IMR-90 (cell line): ENCODE data around the gene CCDC83. TPM values are rescaled to one million over a fixed set of nuclear protein-coding genes. Genes with fewer than 3 reads are reported as not detected.
A peak's percentile ranks its signal among the peaks of the same experiment; 100 is the strongest.

Experiments used
- ATAC-seq: fragments of 200-7000 bp; cut with Tn5 transposase; 2 replicates; pipeline ENCODE4 v1.9.1; 2020; ENCODE audit warnings: low read depth, mild to moderate bottlenecking, moderate library complexity
- BruUV-seq: library from RNA; stranded (reverse); fragments of 400-500 nt; replicated peaks from 2 replicates; lab custom pipeline; 2021; lab: Mats Ljungman, UMichigan
- CTCF ChIA-PET: fragments of 300-600 bp; formaldehyde crosslinking; extraction: SDS; loops from one replicate; lab custom pipeline; 2021; ENCODE audit warnings: antibody characterized with exemption; lab: Yijun Ruan, JAX
- POLR2A ChIA-PET: fragments of 300-600 bp; sonication (Branson Sonifier 250); formaldehyde crosslinking; loops from one replicate; lab custom pipeline; 2022; ENCODE audit warnings: antibody characterized with exemption; ENCODE audit not compliant: unreplicated experiment; lab: Charles Lee
- DNase-seq: peaks from one replicate; pipeline ENCODE4 v3.0.0; 2013
- H2AFZ ChIP-seq: replicated peaks from 2 replicates; pipeline ENCODE3; 2013; ENCODE audit warnings: low read length, mild to moderate bottlenecking; ENCODE audit not compliant: poor library complexity
- H2AK5ac ChIP-seq: 2 replicates; pipeline ENCODE4 v1.6.1; 2013; ENCODE audit warnings: low read depth, low read length, inconsistent platforms
- H2AK9ac ChIP-seq: replicated peaks from 2 replicates; pipeline ENCODE3; 2013; ENCODE audit warnings: mild to moderate bottlenecking, low read depth, low read length, moderate library complexity; ENCODE audit not compliant: poor library complexity
- H2BK120ac ChIP-seq: 2 replicates; pipeline ENCODE4 v1.6.1; 2013; ENCODE audit warnings: low read depth, low read length, inconsistent platforms
- H2BK15ac ChIP-seq: 3 replicates; pipeline ENCODE4 v1.6.1; 2013; ENCODE audit warnings: low read depth, low read length, inconsistent platforms
- H2BK20ac ChIP-seq: 2 replicates; pipeline ENCODE4 v1.6.1; 2013; ENCODE audit warnings: low read depth, mild to moderate bottlenecking, inconsistent platforms, low read length, moderate library complexity
- H2BK5ac ChIP-seq: 2 replicates; pipeline ENCODE4 v1.6.1; 2013; ENCODE audit warnings: mild to moderate bottlenecking, low read depth, low read length, inconsistent platforms; ENCODE audit not compliant: poor library complexity, severe bottlenecking
- H3K14ac ChIP-seq: replicated peaks from 2 replicates; pipeline ENCODE4 v1.6.1; 2013; ENCODE audit warnings: low read depth, low read length, inconsistent platforms
- H3K18ac ChIP-seq: 2 replicates; pipeline ENCODE4 v1.6.1; 2013; ENCODE audit warnings: low read depth, low read length, control low read depth
- H3K23ac ChIP-seq: 2 replicates; pipeline ENCODE4 v1.6.1; 2013; ENCODE audit warnings: low read depth, low read length, inconsistent platforms
- H3K27ac ChIP-seq: 2 replicates; pipeline ENCODE4 v1.5.1; 2013; ENCODE audit warnings: mild to moderate bottlenecking, control low read depth, low read length; ENCODE audit not compliant: insufficient read depth
- H3K27me3 ChIP-seq: 2 replicates; pipeline ENCODE4 v1.6.1; 2013; ENCODE audit warnings: low read length; ENCODE audit not compliant: control insufficient read depth, insufficient read depth
- H3K36me3 ChIP-seq: 2 replicates; pipeline ENCODE4 v1.6.1; 2013; ENCODE audit warnings: low read length, mixed read lengths; ENCODE audit not compliant: control insufficient read depth, insufficient read depth
- H3K4ac ChIP-seq: 2 replicates; pipeline ENCODE4 v1.6.1; 2013; ENCODE audit warnings: low read depth, low read length, inconsistent platforms
- H3K4me1 ChIP-seq: 2 replicates; pipeline ENCODE4 v1.6.1; 2013; ENCODE audit warnings: low read length, mixed read lengths; ENCODE audit not compliant: control insufficient read depth, insufficient read depth
- H3K4me2 ChIP-seq: 2 replicates; pipeline ENCODE4 v1.6.1; 2013; ENCODE audit warnings: low read depth, mild to moderate bottlenecking, control low read depth, low read length, moderate library complexity
- H3K4me3 ChIP-seq: 2 replicates; pipeline ENCODE4 v1.5.1; 2013; ENCODE audit warnings: low read depth, mild to moderate bottlenecking, control low read depth, low read length, moderate library complexity; ENCODE audit not compliant: insufficient read depth
- H3K56ac ChIP-seq: 2 replicates; pipeline ENCODE4 v1.6.1; 2013; ENCODE audit warnings: low read length, inconsistent platforms; ENCODE audit not compliant: insufficient read depth; ENCODE audit errors: extremely low read depth
- H3K79me1 ChIP-seq, 2 experiments: 2 replicates each; pipeline ENCODE4 v1.6.1; 2013; ENCODE audit warnings: low read length in 2 of 2, inconsistent platforms in 1 of 2, low read depth in 1 of 2
- H3K9ac ChIP-seq: 2 replicates; pipeline ENCODE4 v1.6.1; 2013; ENCODE audit warnings: low read depth, low read length, control low read depth
- H3K9me1 ChIP-seq: 2 replicates; pipeline ENCODE4 v1.6.1; 2013; ENCODE audit warnings: low read length, inconsistent platforms; ENCODE audit not compliant: insufficient read depth
- H3K9me3 ChIP-seq: 2 replicates; pipeline ENCODE4 v1.6.1; 2013; ENCODE audit warnings: low read length; ENCODE audit not compliant: control insufficient read depth, insufficient read depth
- H4K20me1 ChIP-seq: 2 replicates; pipeline ENCODE4 v1.6.1; 2013; ENCODE audit warnings: low read length, inconsistent platforms; ENCODE audit not compliant: insufficient read depth
- H4K5ac ChIP-seq: 2 replicates; pipeline ENCODE4 v1.6.1; 2013; ENCODE audit warnings: mild to moderate bottlenecking, low read depth, low read length, control low read depth
- H4K8ac ChIP-seq, 2 experiments: 2 replicates each; pipeline ENCODE4 v1.6.1; 2013; ENCODE audit warnings: low read depth in 2 of 2, low read length in 2 of 2, control low read depth in 1 of 2, inconsistent platforms in 1 of 2
- H4K91ac ChIP-seq: 2 replicates; pipeline ENCODE4 v1.6.1; 2013; ENCODE audit warnings: low read depth, low read length, inconsistent platforms; ENCODE audit not compliant: insufficient read depth
- BHLHE40 ChIP-seq: fragments of 150-350 bp; IDR thresholded peaks from 2 replicates; pipeline ENCODE4 v1.6.1; 2016; ENCODE audit warnings: mild to moderate bottlenecking, low read depth, low read length
- CEBPB ChIP-seq: IDR thresholded peaks from 2 replicates; pipeline ENCODE4 v1.6.1; 2012; ENCODE audit warnings: low read depth, low read length, improper control_type of control experiment
- CHD1 ChIP-seq: IDR thresholded peaks from 2 replicates; pipeline ENCODE4 v1.6.1; 2012; ENCODE audit warnings: low read depth, low read length, improper control_type of control experiment
- FOS ChIP-seq: fragments of 150-350 bp; IDR thresholded peaks from 2 replicates; pipeline ENCODE4 v1.6.1; 2016; ENCODE audit warnings: low read depth, low read length
- MAFK ChIP-seq: IDR thresholded peaks from 2 replicates; pipeline ENCODE4 v1.6.1; 2012; ENCODE audit warnings: low read depth, low read length, improper control_type of control experiment
- MAZ ChIP-seq: IDR thresholded peaks from 2 replicates; pipeline ENCODE4 v1.6.1; 2012; ENCODE audit warnings: low read depth, mild to moderate bottlenecking, low read length, improper control_type of control experiment, moderate library complexity, borderline replicate concordance
- MXI1 ChIP-seq: IDR thresholded peaks from 2 replicates; pipeline ENCODE4 v1.6.1; 2012; ENCODE audit warnings: low read depth, mild to moderate bottlenecking, low read length, moderate library complexity, borderline replicate concordance
- POLR2A ChIP-seq: IDR thresholded peaks from 2 replicates; pipeline ENCODE4 v1.6.1; 2012; ENCODE audit warnings: mild to moderate bottlenecking, low read depth, low read length
- RAD21 ChIP-seq: IDR thresholded peaks from 2 replicates; pipeline ENCODE4 v1.6.1; 2012; ENCODE audit warnings: low read length, improper control_type of control experiment
- RFX5 ChIP-seq: IDR thresholded peaks from 2 replicates; pipeline ENCODE4 v1.8.0; 2012; ENCODE audit warnings: low read depth, mild to moderate bottlenecking, low read length, moderate library complexity
- SMC3 ChIP-seq: fragments of 150-350 bp; IDR thresholded peaks from 2 replicates; pipeline ENCODE4 v1.6.1; 2016; ENCODE audit warnings: low read depth, mild to moderate bottlenecking, antibody characterized with exemption, low read length, moderate library complexity
- WGBS, 2 experiments: methylation state at CpG; one replicate each; pipeline versions ENCODE4 v1.1.5 to v1.1.7; 2013; ENCODE audit warnings: missing lambda C conversion rate in 2 of 2; ENCODE audit not compliant: insufficient read length in 1 of 2; ENCODE audit errors: extremely low coverage in 2 of 2; 5-methylcytosine and 5-hydroxymethylcytosine counted together
- dilution Hi-C: fragments of 300-500 bp; cut with HindIII; formaldehyde crosslinking; loops from one replicate; pipeline ENCODE4 v1.14.3; 2018; ENCODE audit warnings: low sequenced_read_pairs; ENCODE audit not compliant: unreplicated experiment
- in situ Hi-C: fragments of 300-500 bp; cut with MboI; formaldehyde crosslinking; loops from 3 replicates; pipeline ENCODE4 v1.14.3; 2019; ENCODE audit warnings: low sequenced_read_pairs, inconsistent platforms, mixed read lengths
- intact Hi-C: fragments of 100-400 bp; cut with micrococcal nuclease; formaldehyde crosslinking; loops from 2 replicates; pipeline ENCODE4 v1.10.0; 2022
- polyA plus RNA-seq, 3 experiments: library from polyadenylated mRNA; depleted of rRNA; stranded (reverse); fragments of >200 nt; gene quantifications; 2 replicates each; pipeline ENCODE4 v1.2.3, GENCODE V29; 2012; ENCODE audit warnings: low replicate concordance in 1 of 3
- total RNA-seq: library from RNA; depleted of rRNA; stranded (reverse); fragments of >200 nt; gene quantifications from 2 replicates; pipeline ENCODE4 v1.2.3, GENCODE V29; 2012
- TF ChIP-seq, protein P1 (sequence below): conservative IDR thresholded peaks from 2 replicates; pipeline ENCODE4 v1.5.1; 2012; ENCODE audit warnings: mild to moderate bottlenecking, low read depth, low read length, improper control_type of control experiment
- TF ChIP-seq, protein P2 (sequence below): fragments of 150-350 bp; IDR thresholded peaks from 2 replicates; pipeline ENCODE4 v1.6.1; 2016; ENCODE audit warnings: low read depth, mild to moderate bottlenecking, low read length, moderate library complexity, borderline replicate concordance

Gene CCDC83
- total and polyA plus RNA-seq, 2 of the 4 experiments (the other 2 are of a cell fraction), result not detected

DNA sequence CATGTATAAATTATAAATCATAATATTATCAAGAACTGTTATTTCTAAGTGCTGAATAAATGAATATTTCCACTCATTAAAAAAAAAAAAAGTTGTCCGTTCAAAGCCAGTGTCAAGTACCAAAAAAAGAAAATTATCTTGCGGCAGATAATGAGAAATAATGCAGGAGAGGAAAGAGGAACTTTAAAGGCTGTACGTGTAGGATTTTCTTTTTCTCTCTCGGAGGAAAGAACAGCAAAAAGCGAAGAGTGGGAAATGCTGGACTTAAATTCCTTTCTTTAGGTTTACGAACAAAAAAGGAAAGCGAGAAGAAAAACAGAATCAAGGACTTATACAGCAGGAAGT is 999 bp upstream of the CCDC83 start:
- ChIA-PET POLR2A (no interaction called here), CTCF (interaction anchor here (0.6 to 1.5 kb wide), 11 partner anchors 11 to 440 kb away, joined by 3 to 7 read pairs (median 3); partner anchors contain the start of gene PICALM)
- Histone ChIP-seq H2AFZ (peak overlapping the region; percentile 92), H3K14ac (peak overlapping the region; percentile 97), H4K20me1 (no peaks in the 10 kb centered on the region), H2BK120ac (peak overlapping the region; percentile 97), H4K91ac (peak overlapping the region; percentile 97; the same call in 1 of the 2 replicates), H2BK15ac (peak overlapping the region; percentile 98; the same call in 1 of the 3 replicates), H3K23ac (peak overlapping the region; percentile 98), H4K8ac (peak overlapping the region; percentile 91 to 97), H3K9me3 (no peaks in the 10 kb centered on the region), H3K27me3 (no peaks in the 10 kb centered on the region), H3K9ac (peak overlapping the region; percentile 94), H2BK20ac (peak overlapping the region; percentile 83; the same call in 1 of the 2 replicates), H2BK5ac (peak overlapping the region; percentile 93), H3K9me1 (peaks cover 3% of the 10 kb centered on the region), H3K4ac (peak overlapping the region; percentile 93; the same call in 1 of the 2 replicates), H2AK5ac (no peak overlapping the region), H3K79me1 (peaks cover 3 to 6% of the 10 kb centered on the region in 2 experiments; a peak in 2 of 4 replicates), H3K36me3 (no peaks in the 10 kb centered on the region), H3K4me2 (peak overlapping the region; percentile 97), H4K5ac (peak overlapping the region; percentile 95; the same call in 1 of the 2 replicates), H3K18ac (peak overlapping the region; percentile 97), H3K4me3 (peak overlapping the region; percentile 90), H2AK9ac (peak overlapping the region; percentile 80), H3K27ac (peak overlapping the region; percentile 98), H3K4me1 (peaks cover 7% of the 10 kb centered on the region), H3K56ac (peak overlapping the region; percentile 84)
- in situ Hi-C loops, result no loop called here
- DNase-seq, result no peak
- no CpG with 5 or more reads among the region's 7 CpGs for whole genome bisulfite sequencing, 2 experiments
- intact Hi-C loops, result loop anchor here (1.0 to 10.0 kb wide), 6 partner anchors 87 to 365 kb away; partner anchors contain the start of gene PICALM
- TSS peak; percentile 80 for BruUV-seq
- ATAC-seq, result no peak
- dilution Hi-C loops, result no loop called here
- TF ChIP-seq MAZ, result no peak
- TF ChIP-seq FOS, result no peak
- no peak for TF ChIP-seq POLR2A
- TF ChIP-seq, protein P1, sequence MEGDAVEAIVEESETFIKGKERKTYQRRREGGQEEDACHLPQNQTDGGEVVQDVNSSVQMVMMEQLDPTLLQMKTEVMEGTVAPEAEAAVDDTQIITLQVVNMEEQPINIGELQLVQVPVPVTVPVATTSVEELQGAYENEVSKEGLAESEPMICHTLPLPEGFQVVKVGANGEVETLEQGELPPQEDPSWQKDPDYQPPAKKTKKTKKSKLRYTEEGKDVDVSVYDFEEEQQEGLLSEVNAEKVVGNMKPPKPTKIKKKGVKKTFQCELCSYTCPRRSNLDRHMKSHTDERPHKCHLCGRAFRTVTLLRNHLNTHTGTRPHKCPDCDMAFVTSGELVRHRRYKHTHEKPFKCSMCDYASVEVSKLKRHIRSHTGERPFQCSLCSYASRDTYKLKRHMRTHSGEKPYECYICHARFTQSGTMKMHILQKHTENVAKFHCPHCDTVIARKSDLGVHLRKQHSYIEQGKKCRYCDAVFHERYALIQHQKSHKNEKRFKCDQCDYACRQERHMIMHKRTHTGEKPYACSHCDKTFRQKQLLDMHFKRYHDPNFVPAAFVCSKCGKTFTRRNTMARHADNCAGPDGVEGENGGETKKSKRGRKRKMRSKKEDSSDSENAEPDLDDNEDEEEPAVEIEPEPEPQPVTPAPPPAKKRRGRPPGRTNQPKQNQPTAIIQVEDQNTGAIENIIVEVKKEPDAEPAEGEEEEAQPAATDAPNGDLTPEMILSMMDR, result no peak
- TF ChIP-seq RAD21, result no peak
- no peak for TF ChIP-seq MAFK
- TF ChIP-seq CHD1, result no peak
- TF ChIP-seq BHLHE40, result no peak
- no peak for TF ChIP-seq CEBPB
- TF ChIP-seq MXI1, result no peak
- TF ChIP-seq, protein P2, sequence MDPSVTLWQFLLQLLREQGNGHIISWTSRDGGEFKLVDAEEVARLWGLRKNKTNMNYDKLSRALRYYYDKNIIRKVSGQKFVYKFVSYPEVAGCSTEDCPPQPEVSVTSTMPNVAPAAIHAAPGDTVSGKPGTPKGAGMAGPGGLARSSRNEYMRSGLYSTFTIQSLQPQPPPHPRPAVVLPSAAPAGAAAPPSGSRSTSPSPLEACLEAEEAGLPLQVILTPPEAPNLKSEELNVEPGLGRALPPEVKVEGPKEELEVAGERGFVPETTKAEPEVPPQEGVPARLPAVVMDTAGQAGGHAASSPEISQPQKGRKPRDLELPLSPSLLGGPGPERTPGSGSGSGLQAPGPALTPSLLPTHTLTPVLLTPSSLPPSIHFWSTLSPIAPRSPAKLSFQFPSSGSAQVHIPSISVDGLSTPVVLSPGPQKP, result no peak
- no peak for TF ChIP-seq SMC3
- no peak for TF ChIP-seq RFX5
